Measurements from ENCODE around the gene ANOS1. TPM values are rescaled to one million over a fixed set of nuclear protein-coding genes. Genes with fewer than 3 reads are reported as not detected.

Gene ANOS1, protein sequence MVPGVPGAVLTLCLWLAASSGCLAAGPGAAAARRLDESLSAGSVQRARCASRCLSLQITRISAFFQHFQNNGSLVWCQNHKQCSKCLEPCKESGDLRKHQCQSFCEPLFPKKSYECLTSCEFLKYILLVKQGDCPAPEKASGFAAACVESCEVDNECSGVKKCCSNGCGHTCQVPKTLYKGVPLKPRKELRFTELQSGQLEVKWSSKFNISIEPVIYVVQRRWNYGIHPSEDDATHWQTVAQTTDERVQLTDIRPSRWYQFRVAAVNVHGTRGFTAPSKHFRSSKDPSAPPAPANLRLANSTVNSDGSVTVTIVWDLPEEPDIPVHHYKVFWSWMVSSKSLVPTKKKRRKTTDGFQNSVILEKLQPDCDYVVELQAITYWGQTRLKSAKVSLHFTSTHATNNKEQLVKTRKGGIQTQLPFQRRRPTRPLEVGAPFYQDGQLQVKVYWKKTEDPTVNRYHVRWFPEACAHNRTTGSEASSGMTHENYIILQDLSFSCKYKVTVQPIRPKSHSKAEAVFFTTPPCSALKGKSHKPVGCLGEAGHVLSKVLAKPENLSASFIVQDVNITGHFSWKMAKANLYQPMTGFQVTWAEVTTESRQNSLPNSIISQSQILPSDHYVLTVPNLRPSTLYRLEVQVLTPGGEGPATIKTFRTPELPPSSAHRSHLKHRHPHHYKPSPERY
- 0.34 and 4.0 TPM in 2 replicates for total RNA-seq

DNA sequence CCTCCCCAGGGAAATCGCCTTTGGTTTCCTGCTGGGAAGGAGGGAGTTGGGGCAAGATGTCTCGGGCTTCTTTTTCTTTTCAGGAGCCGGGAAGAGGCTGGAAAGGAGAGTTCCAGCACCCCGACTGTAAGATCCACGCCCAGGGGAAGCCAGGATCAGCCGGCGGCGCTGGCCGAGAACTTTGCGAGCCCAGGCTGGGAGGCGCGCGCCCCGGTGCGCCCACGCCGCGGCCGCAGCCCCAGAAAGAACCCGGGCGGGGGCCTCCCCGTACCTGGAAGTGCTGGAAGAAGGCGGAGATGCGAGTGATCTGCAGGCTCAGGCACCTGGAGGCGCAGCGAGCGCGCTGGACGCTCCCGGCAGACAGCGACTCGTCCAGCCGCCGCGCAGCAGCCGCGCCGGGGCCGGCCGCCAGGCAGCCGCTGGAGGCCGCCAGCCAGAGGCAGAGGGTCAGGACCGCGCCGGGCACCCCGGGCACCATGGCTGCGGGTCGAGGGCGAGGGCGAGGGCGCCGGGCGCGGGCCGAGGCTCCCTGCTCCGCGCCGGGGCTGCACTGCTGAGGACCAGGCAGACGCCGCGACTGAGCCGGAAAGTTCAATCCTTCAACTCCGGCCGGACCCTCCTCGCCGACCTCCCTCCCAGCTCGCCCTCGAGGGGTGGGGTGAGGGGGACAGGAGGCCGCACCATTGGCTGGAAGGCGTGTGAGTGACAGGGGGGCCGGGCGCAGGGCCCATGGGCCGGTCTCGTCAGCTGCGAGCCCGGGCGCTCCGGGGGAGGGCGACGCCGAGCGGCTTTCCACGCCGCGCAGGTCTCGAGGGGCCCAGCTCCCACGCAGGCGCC, at the start of gene ANOS1:
Gene ANOS1, minus strand, starts transcription at position 579 of the 837 bp plus-strand sequence. Its CDS starts 101 bp downstream, at position 478.

Other genes with a start within 250 kb of the ANOS1 start
- gene FAM9A, start 69.2 kb upstream of the ANOS1 start, total RNA-seq = not detected in 2 replicates